GM21381 (cell line): ENCODE measurements around the gene FAM163A.
"Not testable (repeated sequence)": the region's sequence is repeated elsewhere in the genome, so short reads cannot be mapped to it uniquely, and the experiment has no call there.

Experiments used
- ATAC-seq: cut with Tn5 transposase; IDR thresholded peaks from one replicate; pipeline ENCODE4 v1.9.1; 2021; ENCODE audit warnings: mild to moderate bottlenecking, moderate library complexity; ENCODE audit not compliant: unreplicated experiment

The FAM163A gene

DNA sequence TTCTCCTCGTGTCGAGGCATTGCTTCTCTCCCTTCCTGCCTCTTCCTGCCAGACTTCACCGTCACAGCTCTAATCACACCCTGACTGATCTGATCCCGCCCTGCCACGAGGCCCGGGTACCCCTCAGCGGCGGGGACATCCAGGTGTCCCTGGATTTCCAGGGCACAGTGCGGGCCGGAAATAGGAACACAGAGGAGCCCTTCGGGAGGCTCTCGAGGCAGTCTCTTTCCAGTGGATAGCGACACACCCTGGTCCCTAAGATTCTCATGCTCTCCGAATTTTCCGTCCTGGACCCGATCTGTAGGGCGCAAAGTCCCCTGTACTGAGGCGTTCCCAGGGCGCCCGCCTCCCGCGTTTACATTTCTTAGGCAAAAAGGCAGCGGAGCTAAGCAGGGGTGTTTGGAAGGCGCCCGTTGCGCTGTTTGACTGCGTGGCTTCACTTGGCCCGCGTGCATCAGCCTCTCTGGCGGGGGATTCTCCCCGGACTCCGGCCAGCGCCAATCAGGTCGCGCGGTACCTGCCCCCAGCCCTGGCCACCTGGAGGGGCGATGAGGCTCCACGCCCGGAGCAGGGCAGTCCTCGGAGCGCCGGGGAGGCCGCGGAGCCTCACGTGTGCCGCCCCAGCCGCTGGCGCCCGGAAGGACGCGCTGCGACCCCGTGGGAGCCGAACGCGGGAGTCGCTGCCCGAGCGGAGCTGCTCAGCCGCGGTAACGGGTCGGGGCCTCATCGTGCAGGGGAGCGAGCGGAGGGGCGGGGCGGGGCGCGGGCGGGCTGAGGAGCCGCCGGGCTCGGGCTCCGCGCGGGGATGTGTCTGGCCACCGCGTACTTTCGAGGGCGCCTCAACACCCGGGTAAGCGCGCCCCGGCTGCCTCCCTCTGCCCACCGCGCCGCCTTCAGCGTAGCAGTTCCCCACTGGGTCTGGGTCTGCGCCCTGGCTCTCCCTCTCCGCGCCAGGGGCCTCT lies at the start of gene FAM163A:
Gene FAM163A, plus strand, starts transcription at position 575 of the 962 bp plus-strand sequence. CDS start 69,807 bp downstream, outside the sequence.
- ATAC-seq: no peak

DNA sequence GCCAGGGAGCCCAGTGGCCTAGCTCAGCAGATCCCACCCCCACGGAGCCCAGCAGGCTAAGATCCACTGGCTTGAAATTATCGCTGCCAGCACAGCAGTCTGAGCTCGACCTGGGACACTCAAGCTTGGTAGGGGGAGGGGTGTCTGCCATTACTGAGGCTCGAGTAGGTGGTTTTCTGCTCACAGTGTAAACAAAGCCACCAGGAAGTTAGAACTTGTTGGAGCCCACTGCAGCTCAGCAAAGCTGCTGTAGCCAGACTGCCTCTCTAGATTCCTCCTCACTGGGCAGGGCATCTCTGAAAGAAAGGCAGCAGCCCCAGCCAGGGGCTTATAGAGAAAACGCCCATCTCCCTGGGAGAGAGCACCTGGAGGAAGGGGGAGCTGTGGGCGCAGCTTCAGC lies 48.6 kb upstream of the FAM163A start:
- ATAC-seq: not testable (repeated sequence)

DNA sequence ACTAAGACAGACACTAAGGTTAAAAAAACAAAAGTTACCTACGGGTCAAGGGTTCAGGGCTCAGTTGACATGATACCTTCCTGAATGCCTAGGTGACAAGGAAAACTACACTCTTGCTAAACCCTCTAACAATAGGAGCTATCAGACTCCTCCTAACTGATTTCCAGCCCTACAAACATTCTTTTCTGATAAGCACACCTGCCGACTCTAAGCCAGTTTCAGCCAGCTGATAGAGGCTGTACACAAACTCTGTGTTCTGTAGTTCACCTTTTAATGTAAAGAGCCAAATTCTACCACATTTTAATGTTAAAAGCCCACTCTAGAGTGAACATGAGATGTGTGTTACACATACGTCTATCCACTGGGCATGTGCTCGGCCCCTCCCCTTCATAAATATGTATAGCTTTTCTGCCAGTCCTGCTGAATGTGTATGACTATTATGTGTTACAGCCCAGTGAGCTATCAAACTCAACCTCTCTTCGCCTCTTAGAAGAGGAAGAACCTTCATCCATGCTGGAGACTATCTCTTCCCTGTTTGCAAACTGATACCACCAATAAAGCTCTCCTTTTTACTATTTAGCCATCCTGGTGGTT lies 40.0 kb upstream of the FAM163A start:
- no peak for ATAC-seq

DNA sequence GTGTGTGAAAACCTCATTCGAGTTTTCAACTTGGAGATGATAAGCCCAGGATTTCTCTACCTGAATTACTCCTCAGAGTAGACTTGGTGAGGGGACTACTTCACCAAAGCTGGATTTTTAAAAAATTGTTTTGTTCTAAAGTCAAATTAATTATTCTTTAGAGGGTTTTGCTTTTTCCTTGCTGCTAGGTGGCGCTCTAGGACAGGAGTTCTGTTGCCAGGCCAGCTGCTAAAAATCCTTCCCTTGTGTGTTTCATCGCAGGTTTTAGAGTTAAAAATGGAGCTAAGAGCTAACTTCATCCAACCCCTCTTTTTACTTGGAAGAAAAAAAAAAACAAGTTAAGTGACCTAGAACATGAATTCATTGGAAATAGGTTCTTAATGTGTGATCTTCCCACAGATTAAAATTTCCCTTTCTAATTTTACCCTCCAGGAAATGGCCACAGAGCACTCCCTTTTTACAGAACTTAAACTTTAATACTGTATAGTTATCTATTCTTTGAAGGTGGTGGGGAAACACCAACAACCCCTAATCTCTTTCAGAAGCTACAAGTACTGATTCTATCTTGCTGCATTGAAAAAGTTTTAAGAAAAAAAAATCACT lies 36.7 kb upstream of the FAM163A start:
- no peak for ATAC-seq

DNA sequence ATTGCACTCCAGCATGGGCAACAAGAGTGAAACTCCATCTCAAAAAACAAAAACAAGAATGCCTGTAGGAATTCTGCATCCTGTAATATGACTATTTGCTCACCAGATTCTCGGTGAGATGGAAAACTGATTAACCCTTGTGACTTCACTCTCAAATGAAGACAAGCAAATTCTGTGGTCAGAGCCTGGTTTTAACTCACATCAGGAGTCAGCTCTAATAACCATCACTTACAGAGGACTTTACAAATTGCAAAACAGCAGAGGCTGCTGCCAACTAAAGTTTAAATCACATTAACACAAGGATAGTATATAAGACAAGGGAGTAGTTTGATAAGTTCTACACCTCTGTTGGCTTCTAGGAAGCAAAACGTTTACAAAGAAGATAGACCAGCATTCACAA lies 35.7 kb upstream of the FAM163A start:
- ATAC-seq: no peak

DNA sequence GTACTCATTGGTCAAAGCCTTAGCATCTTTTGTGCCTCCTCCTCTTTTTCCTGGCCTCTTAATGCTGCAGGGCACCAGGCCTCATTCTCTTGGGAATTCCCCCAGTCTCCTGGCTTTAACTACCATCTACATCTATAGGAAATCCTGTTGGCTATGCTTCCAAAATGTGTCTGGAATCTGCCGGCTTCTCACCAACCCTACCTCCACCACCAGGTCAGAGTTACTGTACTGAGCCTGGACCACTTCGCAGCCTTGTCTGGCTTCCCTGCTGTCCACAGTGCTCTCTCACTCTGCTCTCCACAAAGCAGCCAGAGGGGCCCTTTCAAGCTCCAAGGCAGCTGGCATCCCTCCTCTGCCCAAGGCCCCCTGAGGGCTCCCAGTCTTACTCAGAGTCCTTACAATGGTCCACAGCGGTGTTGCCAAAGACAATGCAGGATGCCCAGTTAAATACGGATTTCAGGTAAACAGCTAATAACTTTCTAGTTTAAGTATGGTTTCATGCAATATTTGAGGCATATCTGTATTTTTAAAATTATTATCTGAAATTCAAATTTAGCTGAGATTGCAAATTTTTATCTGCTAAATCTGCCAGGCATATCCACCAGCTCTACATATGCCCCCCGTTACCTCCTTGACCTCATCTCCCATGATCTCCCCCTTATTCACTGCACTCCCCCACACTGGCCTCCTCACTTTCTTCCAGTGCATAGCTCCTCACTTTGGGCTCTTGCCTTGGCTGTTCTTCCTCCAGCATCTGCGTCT lies 34.5 kb upstream of the FAM163A start:
- no peak for ATAC-seq

DNA sequence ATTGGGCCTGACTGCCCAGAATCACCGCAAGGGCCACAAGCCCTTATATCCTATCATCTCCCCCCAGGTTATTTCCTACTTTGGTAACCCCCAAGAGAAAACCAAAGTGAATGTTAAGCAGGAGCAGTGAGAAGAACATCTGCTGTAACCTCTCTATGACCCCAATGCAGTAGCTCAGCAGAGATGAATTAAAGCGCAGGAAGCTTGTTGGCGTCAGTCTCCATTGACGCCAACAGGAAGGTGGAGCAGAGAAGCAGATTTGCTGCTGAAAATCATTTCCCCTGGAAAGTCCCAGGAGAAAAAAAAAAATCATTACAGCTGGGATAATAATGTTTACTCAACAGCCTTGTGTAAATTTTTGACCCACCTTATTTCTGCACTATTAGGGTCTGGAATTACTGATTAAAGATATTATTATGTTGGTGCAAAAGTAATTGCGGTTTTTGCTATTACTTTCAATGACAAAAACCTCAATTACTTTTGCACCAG lies 33.2 kb upstream of the FAM163A start:
- peak; percentile 77 for ATAC-seq

DNA sequence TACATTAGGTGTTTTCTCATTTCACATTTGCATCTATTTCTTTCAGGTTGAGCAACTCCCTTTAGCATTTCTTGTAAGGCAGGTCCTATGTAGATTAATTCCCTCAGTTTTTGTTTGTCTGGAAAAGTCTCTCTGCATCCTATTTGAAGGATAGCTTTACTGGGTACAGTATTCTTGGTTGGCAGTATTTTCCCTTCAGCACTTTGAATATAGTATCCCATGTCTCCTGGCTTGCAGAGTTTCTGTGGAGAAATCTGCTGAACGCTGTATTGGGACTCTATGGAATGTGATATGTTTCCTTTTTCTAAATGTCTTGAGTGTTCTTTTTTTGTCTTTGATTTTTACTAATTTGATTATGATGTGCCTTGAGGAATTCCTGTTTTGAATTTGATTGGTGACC lies 28.9 kb upstream of the FAM163A start:
- no peak for ATAC-seq

DNA sequence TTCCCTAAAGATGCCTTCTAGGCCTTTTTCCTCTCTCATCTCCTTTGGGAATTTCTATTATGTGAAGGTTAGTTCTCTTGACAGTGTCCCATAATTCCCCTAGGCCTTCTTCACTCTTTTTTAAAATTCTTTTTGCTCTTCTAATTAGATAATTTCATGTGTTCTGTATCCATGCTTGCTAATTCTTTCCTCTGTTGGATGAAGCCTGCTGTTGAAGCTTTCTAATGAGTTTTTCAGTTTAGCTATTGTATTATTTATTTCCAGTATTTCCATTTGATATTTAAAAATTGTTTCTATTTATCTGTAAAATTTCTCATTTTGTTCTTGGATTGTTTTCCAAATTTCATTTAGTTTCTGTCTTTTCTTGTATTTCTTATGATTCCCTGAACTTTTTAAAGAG lies 28.5 kb upstream of the FAM163A start:
- no peak for ATAC-seq

DNA sequence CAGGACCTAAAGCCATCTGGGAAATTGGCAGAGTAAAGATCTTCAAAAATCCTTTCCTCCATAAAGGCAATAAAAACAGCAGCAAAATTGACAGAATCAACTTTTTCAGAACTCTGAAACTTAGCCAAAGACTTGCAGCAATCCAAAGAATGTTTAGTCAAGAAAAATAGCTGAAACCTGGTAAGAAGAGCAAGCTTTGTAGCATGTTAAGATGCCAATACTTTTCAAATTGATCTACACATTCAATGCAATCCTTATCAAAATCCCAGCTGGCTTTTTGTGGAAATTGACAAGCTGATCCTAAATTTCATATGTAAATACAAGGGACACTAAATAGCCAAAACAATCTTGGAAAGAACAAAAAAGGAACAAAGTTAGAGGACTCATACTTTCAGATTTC lies 23.8 kb upstream of the FAM163A start:
- ATAC-seq: no peak

DNA sequence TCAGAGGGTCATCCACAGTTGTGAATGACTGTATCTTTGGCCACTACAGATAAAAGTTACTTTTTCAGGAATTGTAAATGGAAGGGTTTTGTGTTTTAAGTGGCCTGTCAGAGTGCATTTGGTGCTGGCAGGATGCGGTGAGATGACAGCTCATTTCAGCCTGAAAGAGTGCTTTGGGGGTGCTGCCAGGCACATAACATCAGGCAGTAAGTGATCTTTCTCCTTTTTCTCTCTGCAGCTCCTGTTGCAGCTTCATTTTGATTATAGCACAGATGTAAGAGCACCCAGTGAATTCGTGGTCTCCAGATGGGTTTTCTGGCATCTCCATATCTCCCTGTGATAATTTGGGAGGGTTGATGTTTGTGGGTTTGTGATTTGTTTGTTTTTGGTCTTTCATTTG lies 14.8 kb upstream of the FAM163A start:
- ATAC-seq: no peak

DNA sequence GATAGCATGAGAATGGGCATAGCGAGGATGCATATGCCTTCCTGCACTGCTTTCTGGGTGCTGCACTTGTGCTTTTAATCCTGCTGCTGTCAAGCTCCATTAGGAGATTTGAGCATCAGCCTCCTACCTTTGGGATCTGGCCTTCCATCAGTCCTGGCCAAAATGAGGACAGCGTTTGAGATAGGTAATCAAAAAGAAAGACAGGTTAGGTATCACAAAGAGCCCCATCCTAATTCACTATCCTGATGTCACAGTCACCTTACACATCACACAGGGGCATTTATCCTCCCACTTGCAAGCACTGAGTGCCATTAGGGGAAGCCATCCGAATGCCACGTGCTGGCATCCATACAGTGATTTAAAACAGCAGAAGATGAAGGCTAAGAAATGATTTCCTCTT lies 13.2 kb upstream of the FAM163A start:
- ATAC-seq: no peak

DNA sequence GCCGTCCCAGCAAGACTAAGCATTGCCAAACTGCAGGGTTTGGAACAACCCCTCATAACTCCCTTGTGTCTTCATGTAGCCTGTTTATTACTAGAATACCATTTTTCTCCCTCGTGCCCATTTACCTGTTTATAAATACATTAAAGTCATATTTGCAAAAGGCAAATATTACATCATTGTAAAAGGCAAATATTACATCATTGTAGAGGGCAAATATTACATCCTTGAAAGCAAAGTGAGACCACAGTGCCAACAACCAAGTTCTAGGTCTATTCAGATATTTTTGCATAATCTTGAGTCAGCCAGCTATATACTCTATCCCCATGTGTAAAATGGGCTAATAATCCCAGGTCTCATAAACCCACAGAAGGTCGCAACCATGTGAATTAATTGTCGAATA lies 11.4 kb upstream of the FAM163A start:
- ATAC-seq: no peak

DNA sequence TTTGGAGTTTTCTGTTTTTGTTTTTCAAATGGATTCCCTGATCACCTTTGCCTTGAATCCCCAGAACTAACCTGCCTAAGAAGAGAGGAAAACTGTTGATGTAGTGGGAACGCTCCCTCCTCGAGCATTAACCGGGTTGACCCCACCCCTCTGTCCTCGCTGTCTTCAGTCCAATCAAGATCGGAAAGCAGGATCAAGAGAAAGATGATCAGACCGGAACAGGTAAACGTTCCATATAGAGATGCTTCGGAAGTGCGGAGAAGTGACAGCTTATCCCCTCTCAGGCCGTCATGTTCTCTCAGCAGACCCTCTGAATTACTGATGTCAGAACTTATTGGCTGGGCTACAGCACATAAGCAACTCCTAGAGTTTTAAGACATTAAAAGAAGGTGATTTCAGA lies 800 bp upstream of the FAM163A start:
- no peak for ATAC-seq

DNA sequence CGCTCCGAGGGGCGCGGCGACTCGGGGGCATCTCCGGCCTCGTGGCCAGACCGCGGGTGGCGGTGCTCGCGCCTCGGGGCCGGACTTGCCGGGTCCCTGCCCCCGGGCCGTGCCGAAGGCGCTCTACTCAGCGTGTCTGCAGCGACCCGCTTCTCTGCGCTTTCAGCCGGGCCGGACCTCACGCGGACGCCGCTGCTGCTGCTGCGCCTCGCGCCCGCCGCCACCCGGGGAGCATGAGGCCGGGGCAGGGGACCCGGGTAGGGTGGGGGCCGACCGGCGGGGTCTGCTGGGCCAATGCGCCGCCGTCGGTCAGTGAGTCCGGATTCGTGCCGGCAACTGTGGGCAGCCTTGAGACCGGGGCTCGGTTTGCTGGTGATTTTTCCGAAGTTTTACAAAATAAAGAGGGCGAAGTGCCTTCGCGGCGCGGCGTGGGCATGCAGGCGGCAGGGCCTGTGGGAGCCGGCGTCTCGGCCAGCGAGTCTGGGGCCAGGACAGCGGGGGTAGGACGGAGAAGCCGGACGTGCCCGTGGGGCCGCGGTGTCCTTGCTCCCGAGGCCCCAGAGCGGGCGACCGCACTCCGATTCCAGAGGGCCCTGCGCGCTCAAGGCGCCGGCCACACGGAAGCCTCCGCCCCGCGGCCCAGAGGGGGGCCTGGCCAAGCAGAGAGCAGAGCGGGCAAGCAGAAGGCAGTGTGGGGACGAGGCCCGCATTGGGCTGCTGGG lies 749 bp downstream of the FAM163A start:
- ATAC-seq: no peak

DNA sequence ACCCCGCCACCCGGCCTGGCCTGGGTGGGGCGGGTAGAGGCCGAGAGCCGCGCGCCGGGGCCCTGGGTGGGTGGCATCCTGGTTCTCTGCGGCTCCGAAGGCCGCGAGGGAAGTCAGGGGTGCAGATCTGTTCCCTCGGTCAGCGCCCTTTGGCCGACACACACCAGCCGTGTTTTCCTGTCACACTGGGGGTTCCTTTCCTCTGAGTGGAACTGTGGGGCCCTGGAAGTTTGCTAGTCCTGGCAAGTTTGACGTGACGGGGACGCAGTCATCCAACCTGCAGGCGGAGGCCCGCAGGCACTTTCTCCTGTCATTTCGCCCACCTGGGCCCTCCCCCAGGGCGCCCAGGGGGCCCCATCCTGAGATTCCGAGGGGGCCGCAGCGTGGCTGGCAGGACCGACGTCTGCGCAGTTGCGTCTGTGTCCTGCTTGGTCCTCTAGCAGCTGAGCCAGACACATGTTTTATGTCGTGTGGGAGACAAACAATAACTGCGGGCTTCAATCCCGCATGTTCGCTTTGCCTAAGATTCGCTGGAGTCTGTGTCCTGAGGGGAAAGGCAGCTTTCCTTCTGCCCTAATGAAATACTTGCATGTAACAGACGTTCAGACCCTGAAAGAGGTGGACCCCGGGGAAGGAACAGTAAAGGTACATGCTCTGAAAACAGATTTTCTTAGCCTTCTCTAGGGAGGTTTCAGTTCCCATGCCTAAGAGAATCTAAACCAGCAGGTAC lies 1.5 kb downstream of the FAM163A start:
- no peak for ATAC-seq

DNA sequence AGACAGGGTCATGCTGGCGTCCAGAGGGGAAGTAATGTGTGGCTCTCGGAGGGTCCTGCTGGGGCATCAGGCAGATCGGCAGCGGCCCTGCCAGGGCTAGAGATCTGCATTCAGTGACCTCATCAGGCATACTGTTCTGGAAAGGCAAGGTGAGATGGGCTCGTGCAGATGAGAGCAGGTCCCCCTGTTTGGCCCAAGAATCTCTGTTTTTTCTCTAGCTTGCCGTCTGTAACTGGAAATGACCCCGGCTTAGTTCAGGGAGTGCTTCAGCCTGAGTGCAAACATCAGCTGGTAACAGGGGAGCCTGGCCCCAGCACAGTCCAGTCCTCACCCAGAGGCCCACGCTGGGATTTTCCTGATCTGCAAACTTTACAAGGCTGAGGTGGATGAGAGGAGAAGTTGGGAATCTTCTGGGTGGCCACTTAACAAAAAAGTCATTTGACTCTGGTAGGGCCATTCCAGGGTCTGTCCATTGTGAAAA lies 2.1 kb downstream of the FAM163A start:
- ATAC-seq: no peak

DNA sequence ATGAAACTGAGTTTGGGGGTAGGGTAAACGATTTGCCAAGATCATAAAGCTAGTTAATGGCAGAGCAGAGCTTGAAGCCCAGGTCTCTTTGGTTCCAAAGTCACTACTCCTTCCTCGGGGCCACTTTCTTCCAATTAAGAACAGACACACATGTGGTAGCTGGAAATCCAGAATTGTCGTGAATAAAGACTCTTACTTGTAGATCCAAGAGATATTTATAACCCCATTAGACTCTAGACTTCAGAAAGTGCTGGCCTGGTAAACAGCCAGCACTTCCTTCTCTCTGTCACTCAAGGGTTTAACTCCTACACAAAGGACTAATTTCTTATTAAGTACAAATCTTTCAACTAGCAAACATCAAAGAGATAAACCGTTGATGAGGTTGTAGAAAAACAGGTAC lies 2.7 kb downstream of the FAM163A start:
- no peak for ATAC-seq

DNA sequence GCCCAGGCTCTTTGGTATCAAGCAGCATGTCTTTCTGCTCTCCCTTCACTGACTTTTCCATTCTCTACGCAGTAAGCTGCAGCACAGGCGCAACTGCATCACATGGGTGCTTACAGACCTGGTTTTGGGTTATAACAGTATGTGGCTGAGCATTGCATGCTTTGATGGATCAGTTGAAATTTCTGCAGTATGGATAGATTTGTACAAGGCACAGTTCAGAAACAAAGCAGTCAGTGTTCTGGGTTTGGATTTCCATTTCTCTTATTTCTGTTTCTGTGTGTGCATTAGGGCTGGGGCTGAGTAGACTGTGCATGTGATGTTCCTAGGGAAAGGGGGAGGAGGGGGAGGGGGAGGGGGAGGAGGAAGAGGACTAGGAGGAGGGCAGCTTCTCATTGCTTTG lies 4.5 kb downstream of the FAM163A start:
- no peak for ATAC-seq

DNA sequence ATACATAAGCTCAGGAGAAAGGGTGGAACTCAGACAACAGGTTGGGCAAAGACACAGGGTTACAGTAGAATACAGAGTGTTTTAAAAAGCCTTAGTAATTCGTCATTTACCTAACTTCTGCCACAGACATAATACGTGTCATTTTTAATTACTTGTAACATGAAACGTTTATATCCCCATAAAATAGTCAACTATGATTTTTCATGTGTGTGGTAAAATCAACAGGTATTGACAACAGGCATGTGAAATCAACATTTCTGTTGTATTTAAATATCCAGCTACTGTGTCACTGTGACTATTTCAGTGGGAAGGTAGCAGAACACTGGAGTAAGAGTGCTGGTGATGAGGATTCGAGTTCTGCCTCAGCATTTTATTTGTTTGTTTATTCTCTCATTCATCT lies 5.7 kb downstream of the FAM163A start:
- ATAC-seq: no peak
